IMR-90 (cell line): Measurements from ENCODE around the gene KCNIP3.

Experiments used
- CEBPB ChIP-seq: IDR thresholded peaks from 2 replicates; pipeline ENCODE4 v1.6.1; 2012; ENCODE audit warnings: low read depth, low read length, improper control_type of control experiment
- CHD1 ChIP-seq: IDR thresholded peaks from 2 replicates; pipeline ENCODE4 v1.6.1; 2012; ENCODE audit warnings: low read depth, low read length, improper control_type of control experiment
- FOS ChIP-seq: fragments of 150-350 bp; IDR thresholded peaks from 2 replicates; pipeline ENCODE4 v1.6.1; 2016; ENCODE audit warnings: low read depth, low read length
- MAFK ChIP-seq: IDR thresholded peaks from 2 replicates; pipeline ENCODE4 v1.6.1; 2012; ENCODE audit warnings: low read depth, low read length, improper control_type of control experiment
- MXI1 ChIP-seq: IDR thresholded peaks from 2 replicates; pipeline ENCODE4 v1.6.1; 2012; ENCODE audit warnings: low read depth, mild to moderate bottlenecking, low read length, moderate library complexity, borderline replicate concordance
- POLR2A ChIP-seq: IDR thresholded peaks from 2 replicates; pipeline ENCODE4 v1.6.1; 2012; ENCODE audit warnings: mild to moderate bottlenecking, low read depth, low read length
- RAD21 ChIP-seq: IDR thresholded peaks from 2 replicates; pipeline ENCODE4 v1.6.1; 2012; ENCODE audit warnings: low read length, improper control_type of control experiment
- RFX5 ChIP-seq: IDR thresholded peaks from 2 replicates; pipeline ENCODE4 v1.8.0; 2012; ENCODE audit warnings: low read depth, mild to moderate bottlenecking, low read length, moderate library complexity
- SMC3 ChIP-seq: fragments of 150-350 bp; IDR thresholded peaks from 2 replicates; pipeline ENCODE4 v1.6.1; 2016; ENCODE audit warnings: low read depth, mild to moderate bottlenecking, antibody characterized with exemption, low read length, moderate library complexity
- TF ChIP-seq, protein P1 (sequence below): fragments of 150-350 bp; IDR thresholded peaks from 2 replicates; pipeline ENCODE4 v1.6.1; 2016; ENCODE audit warnings: low read depth, mild to moderate bottlenecking, low read length, moderate library complexity, borderline replicate concordance
- TF ChIP-seq, protein P2 (sequence below): conservative IDR thresholded peaks from 2 replicates; pipeline ENCODE4 v1.5.1; 2012; ENCODE audit warnings: mild to moderate bottlenecking, low read depth, low read length, improper control_type of control experiment

- TF ChIP-seq CHD1 (no peak), POLR2A (no peak), RFX5 (no peak), MXI1 (no peak), SMC3 (no peak), FOS (no peak), RAD21 (no peak), MAFK (no peak), CEBPB (no peak)
- TF ChIP-seq, protein P1, sequence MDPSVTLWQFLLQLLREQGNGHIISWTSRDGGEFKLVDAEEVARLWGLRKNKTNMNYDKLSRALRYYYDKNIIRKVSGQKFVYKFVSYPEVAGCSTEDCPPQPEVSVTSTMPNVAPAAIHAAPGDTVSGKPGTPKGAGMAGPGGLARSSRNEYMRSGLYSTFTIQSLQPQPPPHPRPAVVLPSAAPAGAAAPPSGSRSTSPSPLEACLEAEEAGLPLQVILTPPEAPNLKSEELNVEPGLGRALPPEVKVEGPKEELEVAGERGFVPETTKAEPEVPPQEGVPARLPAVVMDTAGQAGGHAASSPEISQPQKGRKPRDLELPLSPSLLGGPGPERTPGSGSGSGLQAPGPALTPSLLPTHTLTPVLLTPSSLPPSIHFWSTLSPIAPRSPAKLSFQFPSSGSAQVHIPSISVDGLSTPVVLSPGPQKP, result no peak
- TF ChIP-seq, protein P2, sequence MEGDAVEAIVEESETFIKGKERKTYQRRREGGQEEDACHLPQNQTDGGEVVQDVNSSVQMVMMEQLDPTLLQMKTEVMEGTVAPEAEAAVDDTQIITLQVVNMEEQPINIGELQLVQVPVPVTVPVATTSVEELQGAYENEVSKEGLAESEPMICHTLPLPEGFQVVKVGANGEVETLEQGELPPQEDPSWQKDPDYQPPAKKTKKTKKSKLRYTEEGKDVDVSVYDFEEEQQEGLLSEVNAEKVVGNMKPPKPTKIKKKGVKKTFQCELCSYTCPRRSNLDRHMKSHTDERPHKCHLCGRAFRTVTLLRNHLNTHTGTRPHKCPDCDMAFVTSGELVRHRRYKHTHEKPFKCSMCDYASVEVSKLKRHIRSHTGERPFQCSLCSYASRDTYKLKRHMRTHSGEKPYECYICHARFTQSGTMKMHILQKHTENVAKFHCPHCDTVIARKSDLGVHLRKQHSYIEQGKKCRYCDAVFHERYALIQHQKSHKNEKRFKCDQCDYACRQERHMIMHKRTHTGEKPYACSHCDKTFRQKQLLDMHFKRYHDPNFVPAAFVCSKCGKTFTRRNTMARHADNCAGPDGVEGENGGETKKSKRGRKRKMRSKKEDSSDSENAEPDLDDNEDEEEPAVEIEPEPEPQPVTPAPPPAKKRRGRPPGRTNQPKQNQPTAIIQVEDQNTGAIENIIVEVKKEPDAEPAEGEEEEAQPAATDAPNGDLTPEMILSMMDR, result no peak
Measured at GRCh38 chr2:95399061-95399460, 101.9 kb downstream of the KCNIP3 start.
